ENCODE results near the gene TRIM44.

TRIM44 gene

DNA sequence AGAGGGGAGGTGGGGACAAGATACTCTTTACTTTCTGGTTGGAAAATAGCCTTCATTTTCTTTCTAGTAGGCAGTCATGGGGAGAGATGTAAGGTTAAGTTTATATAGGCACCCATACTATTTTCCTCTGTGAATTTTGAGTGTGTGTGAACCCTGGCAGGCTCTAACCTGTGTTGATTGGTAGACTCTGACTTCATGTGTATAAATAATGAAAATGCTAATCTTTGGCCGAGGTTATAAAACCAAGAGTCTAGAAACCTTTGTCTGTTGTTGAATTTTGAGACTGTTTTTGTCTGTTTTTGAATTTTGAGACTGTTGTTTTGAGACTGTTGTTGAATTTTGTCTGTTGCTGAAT is 14.0 kb downstream of the TRIM44 start:
- no peak overlapping the region for H2BK15ac ChIP-seq (ENCODE audit: low read length)
- no peak overlapping the region for H2AFZ ChIP-seq (ENCODE audit: low read length)
- no peak overlapping the region for H3K18ac ChIP-seq (ENCODE audit: low read length)
- H3K4ac ChIP-seq (ENCODE audit: low read length): no peak overlapping the region
- no peaks in the 10 kb centered on the region for H3K9me3 ChIP-seq (replicated peaks in 1 of 2; ENCODE audit: control insufficient read depth in 2 of 2, insufficient read depth in 1 of 2, low read depth in 1 of 2, low read length in 2 of 2)
- no peak overlapping the region for H3K9ac ChIP-seq (ENCODE audit: low read depth, low read length, poor library complexity)
- no peak overlapping the region for H2BK120ac ChIP-seq (ENCODE audit: low read depth, low read length)
- H3K4me2 ChIP-seq (ENCODE audit: insufficient read depth, low read length, poor library complexity, severe bottlenecking): no peak overlapping the region
- H2BK12ac ChIP-seq (ENCODE audit: low read length): no peak overlapping the region
- H3K79me1 ChIP-seq (ENCODE audit: low read depth, low read length): no peaks in the 10 kb centered on the region
- no peak overlapping the region for H2AK5ac ChIP-seq (ENCODE audit: low read depth, low read length)
- DNase-seq (ENCODE audit: low spot score): no peak
- no peak overlapping the region for H3K23ac ChIP-seq (ENCODE audit: low read depth, low read length, poor library complexity)
- no peaks in the 10 kb centered on the region for H3K4me1 ChIP-seq (ENCODE audit: control insufficient read depth in 2 of 2, insufficient read depth in 1 of 2, low read depth in 1 of 2, low read length in 2 of 2)
- H4K91ac ChIP-seq (ENCODE audit: low read depth, low read length, poor library complexity): no peak overlapping the region
- H4K8ac ChIP-seq (ENCODE audit: low read depth, low read length): no peak overlapping the region
- H3K27ac ChIP-seq (replicated peaks; ENCODE audit: low read length): no peak overlapping the region
- H3K27me3 ChIP-seq (ENCODE audit: control insufficient read depth in 3 of 3, insufficient read depth in 3 of 3, low read depth in 1 of 3, low read length in 3 of 3): no peaks in the 10 kb centered on the region
- no peak overlapping the region for H3K4me3 ChIP-seq (ENCODE audit: low read length in 2 of 2)
- H3K36me3 ChIP-seq (replicated peaks in 1 of 2; ENCODE audit: control insufficient read depth in 2 of 2, insufficient read depth in 2 of 2, low read length in 2 of 2): no peaks in the 10 kb centered on the region
- no peak overlapping the region for H3K14ac ChIP-seq (ENCODE audit: low read length)
- no CpG with 5 or more reads among the region's 1 CpG for WGBS, 2 donors (ENCODE audit: extremely low coverage in 2 of 2, insufficient read length in 2 of 2, insufficient replicate concordance in 1 of 2)
- H2BK5ac ChIP-seq (ENCODE audit: low read length): no peak overlapping the region

DNA sequence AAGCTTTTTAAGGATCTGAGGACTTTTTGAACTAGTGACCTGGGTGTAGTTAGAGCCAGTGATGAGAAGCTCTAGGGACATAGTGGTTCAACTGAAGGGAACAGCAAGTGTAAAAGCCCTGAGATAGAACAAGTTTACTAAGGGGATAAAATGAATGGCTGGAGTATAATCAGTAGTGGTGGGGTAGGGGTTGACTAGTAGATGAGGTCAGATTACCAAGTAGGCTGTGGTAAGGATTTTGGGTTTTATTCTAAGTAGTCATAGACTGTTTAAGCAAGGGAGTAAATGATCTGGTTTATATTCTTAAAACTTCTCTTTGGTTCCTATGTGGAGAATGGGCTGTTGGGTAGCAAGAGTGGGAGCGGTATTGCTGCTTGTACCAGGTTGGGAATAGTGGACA is 15.3 kb downstream of the TRIM44 start:
- Histone ChIP-seq H3K79me1 (ENCODE audit: low read depth, low read length) (no peaks in the 10 kb centered on the region), H3K27ac (replicated peaks; ENCODE audit: low read length) (no peak overlapping the region), H2BK12ac (ENCODE audit: low read length) (no peak overlapping the region), H3K4me3 (ENCODE audit: low read length in 2 of 2) (no peak overlapping the region), H2AK5ac (ENCODE audit: low read depth, low read length) (no peak overlapping the region), H3K4me1 (ENCODE audit: control insufficient read depth in 2 of 2, insufficient read depth in 1 of 2, low read depth in 1 of 2, low read length in 2 of 2) (peaks cover 5 to 7% of the 10 kb centered on the region in 2 donors), H3K4me2 (ENCODE audit: insufficient read depth, low read length, poor library complexity, severe bottlenecking) (no peak overlapping the region), H2BK5ac (ENCODE audit: low read length) (no peak overlapping the region), H3K9ac (ENCODE audit: low read depth, low read length, poor library complexity) (no peak overlapping the region), H4K8ac (ENCODE audit: low read depth, low read length) (no peak overlapping the region), H2AFZ (ENCODE audit: low read length) (no peak overlapping the region), H2BK120ac (ENCODE audit: low read depth, low read length) (no peak overlapping the region), H3K14ac (ENCODE audit: low read length) (no peak overlapping the region), H3K9me3 (replicated peaks in 1 of 2; ENCODE audit: control insufficient read depth in 2 of 2, insufficient read depth in 1 of 2, low read depth in 1 of 2, low read length in 2 of 2) (no peaks in the 10 kb centered on the region), H3K23ac (ENCODE audit: low read depth, low read length, poor library complexity) (no peak overlapping the region), H3K27me3 (ENCODE audit: control insufficient read depth in 3 of 3, insufficient read depth in 3 of 3, low read depth in 1 of 3, low read length in 3 of 3) (no peaks in the 10 kb centered on the region), H3K4ac (ENCODE audit: low read length) (no peak overlapping the region), H2BK15ac (ENCODE audit: low read length) (no peak overlapping the region), H3K18ac (ENCODE audit: low read length) (no peak overlapping the region), H4K91ac (ENCODE audit: low read depth, low read length, poor library complexity) (no peak overlapping the region), H3K36me3 (replicated peaks in 1 of 2; ENCODE audit: control insufficient read depth in 2 of 2, insufficient read depth in 2 of 2, low read length in 2 of 2) (no peaks in the 10 kb centered on the region)
- no peak for DNase-seq (ENCODE audit: low spot score)
- whole genome bisulfite sequencing, 2 donors (ENCODE audit: extremely low coverage in 2 of 2, insufficient read length in 2 of 2, insufficient replicate concordance in 1 of 2): no CpG with 5 or more reads among the region's 1 CpG

DNA sequence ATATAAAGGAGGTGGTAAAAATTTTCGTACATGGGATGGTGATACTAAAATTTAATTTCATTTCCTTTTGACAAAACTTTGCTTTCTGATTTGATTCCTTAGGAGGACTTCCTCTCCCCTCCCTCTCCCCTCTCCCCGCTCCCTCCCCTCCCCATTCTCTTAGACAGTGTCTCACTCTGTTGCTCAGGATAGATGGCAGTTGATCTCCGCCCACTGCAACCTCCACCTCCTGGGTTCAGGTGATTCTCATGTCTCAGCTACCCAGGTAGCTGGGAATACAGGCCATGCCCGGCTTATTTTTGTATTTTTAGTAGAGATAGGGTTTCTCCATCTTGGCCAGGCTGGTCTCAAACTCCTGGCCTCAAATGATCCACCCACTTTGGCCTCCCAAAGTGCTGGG is 15.9 kb downstream of the TRIM44 start:
- H2BK15ac ChIP-seq (ENCODE audit: low read length): no peak overlapping the region
- no peak overlapping the region for H3K9ac ChIP-seq (ENCODE audit: low read depth, low read length, poor library complexity)
- H2BK5ac ChIP-seq (ENCODE audit: low read length): no peak overlapping the region
- H3K27me3 ChIP-seq (ENCODE audit: control insufficient read depth in 3 of 3, insufficient read depth in 3 of 3, low read depth in 1 of 3, low read length in 3 of 3): no peaks in the 10 kb centered on the region
- no peak overlapping the region for H3K27ac ChIP-seq (replicated peaks; ENCODE audit: low read length)
- no peaks in the 10 kb centered on the region for H3K9me3 ChIP-seq (replicated peaks in 1 of 2; ENCODE audit: control insufficient read depth in 2 of 2, insufficient read depth in 1 of 2, low read depth in 1 of 2, low read length in 2 of 2)
- H2AFZ ChIP-seq (ENCODE audit: low read length): no peak overlapping the region
- WGBS, 2 donors (ENCODE audit: extremely low coverage in 2 of 2, insufficient read length in 2 of 2, insufficient replicate concordance in 1 of 2): 100% methylated on average over 1 of the region's 4 CpGs; no CpG with 5 or more reads in 1 of the 2 donors
- no peak overlapping the region for H2AK5ac ChIP-seq (ENCODE audit: low read depth, low read length)
- no peak overlapping the region for H3K14ac ChIP-seq (ENCODE audit: low read length)
- peaks cover 6 to 10% of the 10 kb centered on the region in 2 donors for H3K4me1 ChIP-seq (ENCODE audit: control insufficient read depth in 2 of 2, insufficient read depth in 1 of 2, low read depth in 1 of 2, low read length in 2 of 2)
- no peak overlapping the region for H2BK12ac ChIP-seq (ENCODE audit: low read length)
- no peaks in the 10 kb centered on the region for H3K36me3 ChIP-seq (replicated peaks in 1 of 2; ENCODE audit: control insufficient read depth in 2 of 2, insufficient read depth in 2 of 2, low read length in 2 of 2)
- H4K8ac ChIP-seq (ENCODE audit: low read depth, low read length): no peak overlapping the region
- H3K4me2 ChIP-seq (ENCODE audit: insufficient read depth, low read length, poor library complexity, severe bottlenecking): no peak overlapping the region
- H4K91ac ChIP-seq (ENCODE audit: low read depth, low read length, poor library complexity): no peak overlapping the region
- no peak overlapping the region for H2BK120ac ChIP-seq (ENCODE audit: low read depth, low read length)
- H3K79me1 ChIP-seq (ENCODE audit: low read depth, low read length): no peaks in the 10 kb centered on the region
- no peak overlapping the region for H3K4me3 ChIP-seq (ENCODE audit: low read length in 2 of 2)
- no peak overlapping the region for H3K4ac ChIP-seq (ENCODE audit: low read length)
- DNase-seq (ENCODE audit: low spot score): no peak
- H3K18ac ChIP-seq (ENCODE audit: low read length): no peak overlapping the region
- no peak overlapping the region for H3K23ac ChIP-seq (ENCODE audit: low read depth, low read length, poor library complexity)

DNA sequence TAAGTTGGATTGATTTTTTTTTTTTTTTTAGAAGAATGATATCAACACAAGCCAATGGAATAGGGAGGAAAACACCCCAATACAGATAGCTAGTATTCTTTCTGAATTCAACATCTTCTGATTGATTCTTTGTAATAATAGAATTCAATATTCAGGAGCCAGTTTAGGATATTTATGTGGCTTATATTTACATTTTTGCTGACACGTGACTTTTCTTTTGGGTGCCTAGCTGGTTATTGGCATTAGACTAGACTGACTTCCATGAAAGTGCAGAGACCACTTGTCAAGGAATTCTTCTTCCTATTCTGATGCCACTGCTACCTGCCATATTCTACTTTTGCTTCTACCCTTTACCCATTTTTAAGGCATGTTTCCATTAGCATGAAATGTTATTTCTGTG is 16.4 kb downstream of the TRIM44 start:
- no peak overlapping the region for H2BK12ac ChIP-seq (ENCODE audit: low read length)
- H3K4me3 ChIP-seq (ENCODE audit: low read length in 2 of 2): no peak overlapping the region
- H3K4me2 ChIP-seq (ENCODE audit: insufficient read depth, low read length, poor library complexity, severe bottlenecking): no peak overlapping the region
- no peak overlapping the region for H4K8ac ChIP-seq (ENCODE audit: low read depth, low read length)
- no peak overlapping the region for H3K9ac ChIP-seq (ENCODE audit: low read depth, low read length, poor library complexity)
- H3K27me3 ChIP-seq (ENCODE audit: control insufficient read depth in 3 of 3, insufficient read depth in 3 of 3, low read depth in 1 of 3, low read length in 3 of 3): no peaks in the 10 kb centered on the region
- H2AFZ ChIP-seq (ENCODE audit: low read length): no peak overlapping the region
- H3K14ac ChIP-seq (ENCODE audit: low read length): no peak overlapping the region
- no peak overlapping the region for H3K18ac ChIP-seq (ENCODE audit: low read length)
- no peaks in the 10 kb centered on the region for H3K79me1 ChIP-seq (ENCODE audit: low read depth, low read length)
- no peak overlapping the region for H2BK120ac ChIP-seq (ENCODE audit: low read depth, low read length)
- H4K91ac ChIP-seq (ENCODE audit: low read depth, low read length, poor library complexity): no peak overlapping the region
- DNase-seq (ENCODE audit: low spot score): no peak
- no peak overlapping the region for H3K4ac ChIP-seq (ENCODE audit: low read length)
- no peak overlapping the region for H2BK15ac ChIP-seq (ENCODE audit: low read length)
- no peak overlapping the region for H3K27ac ChIP-seq (replicated peaks; ENCODE audit: low read length)
- no peak overlapping the region for H2AK5ac ChIP-seq (ENCODE audit: low read depth, low read length)
- H2BK5ac ChIP-seq (ENCODE audit: low read length): no peak overlapping the region
- H3K36me3 ChIP-seq (replicated peaks in 1 of 2; ENCODE audit: control insufficient read depth in 2 of 2, insufficient read depth in 2 of 2, low read length in 2 of 2): no peaks in the 10 kb centered on the region
- H3K9me3 ChIP-seq (replicated peaks in 1 of 2; ENCODE audit: control insufficient read depth in 2 of 2, insufficient read depth in 1 of 2, low read depth in 1 of 2, low read length in 2 of 2): no peaks in the 10 kb centered on the region
- no peak overlapping the region for H3K23ac ChIP-seq (ENCODE audit: low read depth, low read length, poor library complexity)
- H3K4me1 ChIP-seq (ENCODE audit: control insufficient read depth in 2 of 2, insufficient read depth in 1 of 2, low read depth in 1 of 2, low read length in 2 of 2): peaks cover 6 to 10% of the 10 kb centered on the region in 2 donors
- WGBS, 2 donors (ENCODE audit: extremely low coverage in 2 of 2, insufficient read length in 2 of 2, insufficient replicate concordance in 1 of 2): no CpG with 5 or more reads among the region's 1 CpG
